ENCODE results near the gene ALG10. TPM values are rescaled to one million over a fixed set of nuclear protein-coding genes. Genes with fewer than 3 reads are reported as not detected.

Gene ALG10
- total and polyA plus RNA-seq, 4 donors = 2.3 to 6.5 (median 4.8) TPM

DNA sequence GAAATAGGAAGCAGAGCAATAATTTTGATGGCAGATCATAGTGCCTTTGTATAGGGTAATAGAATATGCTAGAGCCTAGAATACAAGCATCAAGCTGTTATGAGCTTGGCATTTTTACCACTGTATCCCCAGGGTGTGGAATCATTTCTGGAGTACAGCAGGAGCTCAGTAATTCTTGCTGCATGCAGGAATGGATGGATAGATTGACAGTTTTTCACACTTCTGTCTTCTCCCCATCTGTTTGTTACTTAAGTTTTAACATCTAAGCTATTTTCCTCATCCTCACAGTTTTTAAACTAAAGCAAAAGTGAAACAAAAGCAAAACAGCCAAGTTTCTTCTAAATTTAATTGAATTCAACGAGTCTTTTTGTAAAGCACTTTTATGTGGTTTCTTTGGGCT, 32.6 kb downstream of the ALG10 start:
- no peaks in the 10 kb centered on the region for H3K36me3 ChIP-seq (ENCODE audit: control insufficient read depth in 1 of 2, insufficient read depth in 2 of 2, low read length in 1 of 2)
- no peak for ATAC-seq (ENCODE audit: low FRiP score)
- H3K4me1 ChIP-seq (ENCODE audit: control insufficient read depth in 1 of 2, insufficient read depth in 2 of 2, low read length in 2 of 2) = no peaks in the 10 kb centered on the region
- no peak for DNase-seq
- H3K4me3 ChIP-seq (ENCODE audit: low read length in 2 of 2) = no peak overlapping the region
- WGBS, 2 donors = 20 to 30% methylated on average over 1 of the region's 1 CpG
- intact Hi-C loops (cut with DNase I) = no loop called here
- H3K9me3 ChIP-seq (ENCODE audit: control insufficient read depth, low read length) = peaks cover 1% of the 10 kb centered on the region
- no peak overlapping the region for H3K27ac ChIP-seq (ENCODE audit: low read depth in 1 of 2, low read length in 2 of 2)
- H3K27me3 ChIP-seq (ENCODE audit: control insufficient read depth in 1 of 2, insufficient read depth in 2 of 2, low read length in 1 of 2) = no peaks in the 10 kb centered on the region
